ENCODE measurements around the gene RMRP.

RMRP gene

DNA sequence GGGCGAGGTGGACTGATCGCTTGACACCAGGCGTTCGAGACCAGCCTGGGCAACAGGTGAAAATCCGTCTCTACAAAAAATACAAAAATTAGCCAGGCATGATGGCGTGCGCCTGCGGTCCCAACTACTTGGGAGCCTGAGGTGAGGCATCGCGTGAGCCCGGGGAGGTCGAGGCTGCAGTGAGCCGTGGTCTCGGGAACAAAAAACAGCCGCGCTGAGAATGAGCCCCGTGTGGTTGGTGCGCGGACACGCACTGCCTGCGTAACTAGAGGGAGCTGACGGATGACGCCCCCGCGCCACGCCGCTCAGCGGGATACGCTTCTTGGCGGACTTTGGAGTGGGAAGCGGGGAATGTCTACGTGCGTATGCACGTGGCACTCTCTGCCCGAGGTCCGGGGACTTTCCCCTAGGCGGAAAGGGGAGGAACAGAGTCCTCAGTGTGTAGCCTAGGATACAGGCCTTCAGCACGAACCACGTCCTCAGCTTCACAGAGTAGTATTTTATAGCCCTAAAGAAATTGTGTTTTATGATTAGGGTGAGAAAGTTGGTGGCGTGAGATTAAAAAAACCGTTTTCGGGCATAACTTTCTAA lies at the start of gene RMRP:
RMRP (minus strand) TSS at position 474 of the 591 bp plus-strand sequence.
- DNase-seq, result peak; percentile 31 to 99 (median 92)

DNA sequence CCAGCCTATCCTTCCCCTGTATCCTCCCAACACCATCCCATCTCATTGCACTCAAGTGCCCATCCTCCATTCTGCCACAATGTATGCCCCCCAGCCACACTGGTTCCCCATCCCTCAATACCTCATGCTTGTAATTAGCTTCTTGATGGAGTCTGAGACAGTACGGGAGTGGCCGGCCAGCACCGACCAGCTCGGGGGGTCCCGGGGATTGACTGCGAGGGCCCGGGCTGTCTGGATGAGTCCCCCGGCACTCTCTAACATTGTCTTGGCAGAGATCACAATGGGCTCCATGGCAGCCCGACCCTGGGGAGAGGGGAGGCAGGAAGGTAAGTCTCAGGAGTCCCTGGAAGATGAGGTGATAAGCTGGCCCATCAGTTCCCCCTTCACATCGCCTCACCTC lies 49.1 kb upstream of the RMRP start:
- no peak for DNase-seq

DNA sequence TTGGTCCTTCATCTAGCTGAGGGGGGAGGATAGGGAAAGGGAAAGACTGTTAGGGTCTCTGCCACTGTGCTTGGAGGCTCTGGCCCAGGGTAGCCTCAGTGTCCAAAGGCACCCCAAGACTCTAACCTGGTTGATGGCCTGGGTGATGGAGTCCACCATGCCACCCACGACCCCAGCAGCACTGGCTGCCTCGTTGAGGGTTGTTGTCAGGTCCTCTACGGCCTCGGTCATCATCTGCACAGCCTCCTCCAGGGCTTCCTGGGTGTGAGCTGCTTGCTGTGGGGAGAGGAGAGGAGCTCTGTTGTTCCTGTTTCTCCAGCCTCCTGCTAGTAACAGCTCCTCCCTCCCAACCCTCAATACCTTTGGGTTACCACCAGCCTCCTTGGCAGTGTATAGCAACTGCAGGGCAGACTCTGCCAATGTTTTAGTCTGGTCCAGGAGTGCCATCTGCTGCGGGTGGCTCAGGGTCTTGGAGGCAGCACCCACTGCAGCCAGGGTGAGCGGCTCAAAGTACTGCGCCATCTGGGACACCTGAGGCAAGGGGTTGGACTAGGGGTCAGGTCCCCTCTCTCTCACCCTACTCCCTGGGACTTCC lies 48.1 kb upstream of the RMRP start:
- no peak for DNase-seq

DNA sequence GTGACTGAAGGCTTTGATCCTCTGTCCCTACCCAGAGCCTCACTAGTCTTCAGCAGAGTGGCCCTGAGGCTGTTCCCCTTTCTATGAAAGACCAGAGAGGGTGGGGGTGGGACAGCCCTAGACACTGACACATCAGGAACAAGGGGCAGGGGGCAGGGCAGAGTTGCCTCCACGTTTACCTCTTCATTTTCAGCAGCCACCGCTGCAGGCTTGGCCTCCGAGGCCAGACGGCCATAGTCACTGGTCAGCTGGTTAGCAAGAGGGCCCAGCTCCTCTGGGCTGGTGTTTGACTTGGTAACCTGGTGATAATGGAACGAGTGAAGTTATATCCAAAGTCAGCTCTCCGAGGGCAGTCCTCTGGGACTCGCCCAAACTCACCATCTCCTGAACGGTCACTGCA lies 47.6 kb upstream of the RMRP start:
- no peak for DNase-seq

DNA sequence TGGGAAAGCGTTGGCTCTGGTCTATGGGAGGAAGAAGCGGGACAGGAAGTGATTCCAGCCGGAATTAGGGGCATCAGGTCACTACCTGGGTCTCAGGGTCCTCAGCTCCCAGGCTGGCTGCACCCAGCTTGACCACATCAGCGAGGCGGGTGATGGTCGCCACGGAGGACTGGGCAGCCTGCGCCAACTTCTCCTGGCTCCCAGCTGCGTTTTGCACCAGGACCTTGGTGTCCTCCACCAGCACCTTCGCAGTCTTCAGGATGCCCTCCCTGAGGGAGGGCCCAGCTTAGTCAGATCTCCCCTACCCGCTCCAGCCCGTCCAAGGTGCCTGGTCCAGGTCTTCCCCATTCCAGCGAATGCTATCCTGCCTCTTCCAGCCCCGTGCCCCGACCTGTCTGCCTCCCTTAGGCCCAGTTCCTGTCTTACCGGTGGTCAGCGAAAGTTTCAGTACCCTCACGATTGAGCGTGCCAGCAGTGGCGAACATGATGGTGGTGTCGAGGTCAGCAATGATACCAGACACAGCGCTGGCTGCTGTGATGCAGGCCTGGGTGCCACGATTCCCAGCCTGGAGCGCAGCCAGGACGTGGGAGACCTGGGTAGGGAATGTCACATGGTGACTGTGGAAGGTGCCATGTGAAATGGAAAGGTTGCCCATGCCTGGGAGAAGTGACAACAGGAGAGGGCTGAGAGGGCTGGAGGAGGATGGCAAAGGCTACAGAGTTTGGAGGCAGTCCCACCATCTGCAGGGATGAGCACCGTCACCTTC lies 46.3 kb upstream of the RMRP start:
- no peak for DNase-seq

DNA sequence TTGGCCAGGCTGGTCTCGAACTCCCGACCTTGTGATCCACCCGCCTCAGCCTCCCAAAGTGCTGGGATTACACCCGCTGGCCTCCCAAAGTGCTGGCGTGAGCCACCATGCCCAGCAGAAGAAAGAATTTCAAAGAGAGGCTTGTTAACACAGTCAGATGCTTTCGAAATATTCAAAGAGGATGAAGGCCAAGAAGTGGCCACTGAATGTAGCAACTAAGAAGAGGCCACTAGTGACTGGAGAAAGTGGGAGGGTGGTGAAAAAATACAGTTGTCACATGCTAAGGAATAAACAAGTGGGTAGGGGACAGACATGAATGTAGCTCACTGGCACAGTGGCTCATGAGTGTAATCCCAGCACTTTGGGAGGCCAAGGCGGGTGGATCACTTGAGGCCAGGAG lies 44.9 kb upstream of the RMRP start:
- DNase-seq, result no peak

DNA sequence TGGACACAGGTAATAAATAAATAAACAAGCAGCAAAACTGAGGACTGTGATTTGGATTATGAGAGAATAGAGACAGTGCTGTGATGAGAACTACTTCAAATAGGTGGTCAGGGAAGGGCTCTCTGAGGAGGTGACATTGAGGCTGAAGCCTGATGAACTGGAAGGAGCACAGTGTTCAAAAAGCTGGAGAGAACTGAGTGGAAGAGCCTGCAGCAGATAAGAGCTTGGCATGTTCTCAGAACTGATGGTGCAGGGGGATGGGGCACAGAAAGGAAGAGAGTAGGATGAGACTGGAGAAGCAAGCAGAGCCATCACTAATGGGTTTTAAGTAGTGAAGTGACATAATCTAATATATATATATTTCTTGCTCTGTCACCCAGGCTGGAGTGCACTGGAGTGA lies 43.1 kb upstream of the RMRP start:
- no peak for DNase-seq

DNA sequence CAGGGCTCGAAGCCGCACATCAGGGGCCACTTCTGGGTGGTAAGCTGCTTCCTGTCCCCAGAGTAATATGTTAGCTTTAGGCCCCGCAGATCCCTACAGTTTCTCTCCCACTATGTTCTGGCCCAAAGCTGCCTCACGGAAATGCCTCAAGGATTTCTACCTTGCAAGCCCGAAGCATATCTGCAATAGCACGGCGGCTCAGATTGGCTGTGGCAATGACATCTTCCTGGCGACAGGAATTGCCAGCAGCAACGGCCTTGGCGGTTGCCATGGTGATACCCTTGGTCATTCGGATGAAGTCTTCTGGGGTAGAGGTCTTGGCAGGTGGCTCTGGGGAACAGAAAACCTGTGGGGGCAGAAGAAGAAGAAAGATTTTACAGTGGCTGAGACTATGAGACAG lies 42.2 kb upstream of the RMRP start:
- peak in 15 of 51 donors; percentile 4 to 66 (median 22) for DNase-seq

DNA sequence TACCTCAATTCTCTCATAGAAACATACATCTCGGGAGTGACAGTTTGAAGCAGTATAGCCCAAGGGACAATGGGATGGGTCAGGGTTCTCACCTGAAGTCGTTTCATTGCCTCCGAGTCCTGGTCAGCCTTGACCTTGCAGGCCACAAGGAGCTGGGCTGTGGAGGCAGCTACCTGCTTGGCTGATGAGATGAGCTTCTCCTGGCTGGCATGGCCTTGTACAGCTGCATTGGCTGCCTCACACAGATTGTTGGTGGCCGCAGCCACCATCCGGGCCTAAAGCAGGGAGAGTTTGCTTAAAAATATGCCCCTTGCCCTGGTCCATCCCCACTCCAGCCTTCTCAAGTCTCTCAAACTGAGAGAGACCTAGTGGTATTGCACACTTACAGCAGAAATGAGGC lies 40.4 kb upstream of the RMRP start:
- DNase-seq, result no peak

DNA sequence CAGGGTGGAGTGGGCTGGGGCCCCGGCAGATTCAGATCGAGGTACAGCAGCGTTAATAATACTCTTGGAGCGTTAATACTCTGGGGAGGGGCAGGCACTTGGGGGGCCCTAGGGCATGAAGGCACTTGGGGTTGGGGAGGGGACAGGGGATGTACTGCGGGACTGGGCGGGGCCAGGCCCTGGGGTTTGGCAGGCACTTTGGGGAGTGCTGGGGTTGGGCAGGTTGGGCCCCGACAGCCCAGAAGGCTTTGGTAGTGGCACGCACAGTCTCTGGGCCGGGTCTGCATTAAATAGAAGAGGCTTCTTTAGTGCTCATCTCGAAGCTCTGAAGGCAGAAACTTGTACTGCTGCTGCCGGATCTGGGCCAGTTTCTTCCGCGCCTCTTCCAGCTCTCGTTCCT lies 39.7 kb upstream of the RMRP start:
- DNase-seq, result no peak

DNA sequence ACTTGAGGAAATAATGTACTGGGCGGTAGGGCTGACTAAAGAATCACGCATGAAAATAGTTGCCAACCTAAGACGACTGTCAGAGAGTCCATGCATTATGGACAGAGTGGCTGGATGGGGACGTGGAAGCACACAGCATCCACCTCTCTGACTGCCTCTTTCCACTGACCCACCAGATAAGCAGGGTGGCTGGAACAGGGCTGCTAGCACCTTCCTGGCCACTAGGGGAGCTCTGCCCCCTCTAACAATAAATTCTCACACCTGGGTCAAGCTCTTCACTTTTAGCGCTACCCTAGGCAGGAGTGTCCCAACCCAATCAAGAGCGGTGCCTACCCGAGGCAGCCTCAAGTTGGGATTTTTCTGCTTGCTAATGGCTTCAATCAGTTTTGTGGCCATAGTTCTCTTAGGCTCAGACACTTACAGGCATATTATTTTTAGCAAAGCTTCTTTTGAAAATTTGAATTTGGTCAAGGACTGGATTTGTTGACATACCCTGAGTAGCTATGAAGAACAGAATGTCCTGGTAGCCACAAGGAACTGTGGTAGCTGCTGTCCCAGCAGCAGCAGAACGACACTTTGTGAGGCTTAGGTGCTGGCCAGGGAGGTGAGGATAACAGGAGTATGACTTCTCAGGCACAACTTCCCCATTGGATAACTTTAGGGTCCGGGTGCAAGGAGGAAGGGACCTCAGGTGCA lies 38.8 kb upstream of the RMRP start:
- DNase-seq, result peak in 20 of 51 donors; percentile 4 to 37 (median 24)

DNA sequence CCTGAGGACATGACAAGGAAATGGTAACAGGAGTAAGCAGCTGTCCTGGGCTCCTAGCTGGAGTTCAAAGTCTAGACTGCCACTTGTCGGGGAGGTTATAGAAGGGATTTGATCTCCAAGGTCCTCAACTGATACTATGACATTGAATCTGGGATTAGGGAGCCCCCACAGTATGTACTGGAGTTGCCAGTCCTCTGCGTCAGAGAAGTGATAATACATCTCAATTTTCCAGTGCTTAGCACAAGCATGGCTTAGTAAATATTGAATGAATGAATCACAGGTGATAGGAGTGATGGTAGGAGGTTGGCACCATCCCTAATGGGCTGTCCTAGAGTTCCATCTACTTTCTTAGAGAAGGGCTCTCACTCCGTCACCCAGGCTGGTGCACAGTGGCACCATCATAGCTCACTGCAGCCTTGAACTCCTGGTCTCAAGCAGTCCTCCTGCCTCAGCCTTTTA lies 38.2 kb upstream of the RMRP start:
- DNase-seq, result no peak

DNA sequence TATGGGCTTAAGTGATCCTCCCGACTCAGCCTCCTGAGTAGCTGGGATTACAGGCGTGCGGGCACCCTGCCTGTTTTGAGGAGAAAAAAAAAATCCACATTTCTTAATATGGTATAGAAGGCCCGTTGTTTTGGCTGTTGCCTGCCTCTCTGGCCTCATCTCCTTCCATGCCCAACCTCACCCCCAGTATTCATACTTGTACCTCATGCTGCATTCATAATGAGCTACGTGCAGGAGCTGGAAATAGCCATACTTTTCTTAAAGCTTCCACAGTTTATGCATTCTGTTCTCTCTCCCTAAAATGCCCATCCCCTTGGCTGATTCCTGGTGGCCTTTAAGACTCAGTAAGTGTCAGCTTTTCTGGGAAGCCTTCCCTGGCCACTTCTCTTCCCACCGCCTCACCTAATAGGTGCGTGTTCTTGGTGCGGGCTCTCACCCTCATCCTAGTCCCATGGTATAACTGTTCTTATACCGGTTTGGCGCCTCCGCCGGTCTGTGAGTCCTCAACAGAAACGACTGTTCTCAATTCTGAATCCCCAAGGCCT lies 34.0 kb upstream of the RMRP start:
- no peak for DNase-seq

DNA sequence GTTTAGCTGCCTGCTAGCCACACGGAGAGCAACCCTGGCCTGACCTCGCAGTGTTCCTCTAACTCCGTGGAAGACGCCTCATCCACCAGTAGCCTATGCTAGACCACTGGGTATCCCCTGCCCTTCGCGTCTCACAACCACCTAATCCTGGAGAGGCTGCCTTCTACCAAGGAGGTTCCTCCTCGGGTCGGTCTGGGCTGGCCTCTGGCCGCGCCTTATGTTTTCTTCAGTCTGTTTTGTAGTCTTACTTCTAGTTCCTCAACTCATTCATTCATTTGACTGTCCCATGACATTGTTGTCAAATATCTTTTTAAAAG lies 33.5 kb upstream of the RMRP start:
- peak in 1 of 51 donors; percentile 33 for DNase-seq

DNA sequence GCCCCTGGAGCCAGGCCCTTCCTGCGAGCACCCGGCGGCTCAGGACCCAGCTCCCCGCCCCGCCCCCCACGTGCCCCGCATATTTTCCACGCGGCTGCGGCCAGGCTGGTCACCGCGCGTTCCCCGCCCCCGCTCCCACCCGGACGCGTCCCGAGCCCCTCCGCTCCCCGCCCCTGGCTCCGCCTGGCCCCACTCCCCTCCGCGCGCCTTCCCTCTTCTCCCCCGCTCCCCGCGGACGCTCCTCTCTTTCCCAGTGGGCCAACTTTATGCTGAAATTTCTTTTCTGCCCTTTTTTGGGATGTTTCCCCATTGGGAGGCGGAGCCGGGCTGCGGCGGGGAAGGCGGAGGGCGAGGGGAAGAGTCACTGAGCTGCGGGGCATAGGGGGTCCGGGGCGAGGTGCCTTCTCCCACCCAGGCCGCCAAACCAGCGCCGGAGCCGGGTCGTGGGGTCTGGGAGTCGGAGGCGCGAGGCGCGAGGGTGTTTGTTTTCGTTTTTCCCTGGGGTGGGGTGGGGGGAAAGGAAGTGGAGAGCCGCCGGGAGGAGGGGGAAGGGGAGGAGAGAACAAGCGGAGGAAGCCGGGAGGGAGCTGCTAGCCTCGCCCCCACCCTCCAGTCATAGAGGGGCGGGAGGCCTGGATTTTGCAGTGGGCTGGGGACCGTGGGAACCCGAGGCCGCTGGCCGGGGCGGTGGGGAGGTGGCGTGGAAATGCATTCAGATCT lies 33.0 kb upstream of the RMRP start:
- DNase-seq, result peak in 30 of 51 donors; percentile 9 to 66 (median 34)

DNA sequence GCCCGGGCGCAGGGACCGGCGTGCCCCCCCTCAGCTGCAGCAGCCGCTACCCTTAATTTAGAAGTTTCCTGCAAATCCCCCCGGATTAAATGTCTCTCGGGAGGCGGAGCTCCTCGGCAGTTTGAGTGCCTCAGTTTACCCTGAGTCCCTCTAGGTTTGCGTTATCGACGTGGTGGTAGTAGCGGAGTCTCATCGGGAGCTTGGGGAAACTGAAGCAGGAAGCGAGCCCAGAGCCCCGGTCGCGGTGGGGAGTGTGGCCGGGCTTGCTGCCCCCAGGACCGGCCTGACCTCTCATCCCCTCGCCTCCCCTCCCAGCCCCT lies 32.4 kb upstream of the RMRP start:
- DNase-seq, result peak in 1 of 51 donors; percentile 13

DNA sequence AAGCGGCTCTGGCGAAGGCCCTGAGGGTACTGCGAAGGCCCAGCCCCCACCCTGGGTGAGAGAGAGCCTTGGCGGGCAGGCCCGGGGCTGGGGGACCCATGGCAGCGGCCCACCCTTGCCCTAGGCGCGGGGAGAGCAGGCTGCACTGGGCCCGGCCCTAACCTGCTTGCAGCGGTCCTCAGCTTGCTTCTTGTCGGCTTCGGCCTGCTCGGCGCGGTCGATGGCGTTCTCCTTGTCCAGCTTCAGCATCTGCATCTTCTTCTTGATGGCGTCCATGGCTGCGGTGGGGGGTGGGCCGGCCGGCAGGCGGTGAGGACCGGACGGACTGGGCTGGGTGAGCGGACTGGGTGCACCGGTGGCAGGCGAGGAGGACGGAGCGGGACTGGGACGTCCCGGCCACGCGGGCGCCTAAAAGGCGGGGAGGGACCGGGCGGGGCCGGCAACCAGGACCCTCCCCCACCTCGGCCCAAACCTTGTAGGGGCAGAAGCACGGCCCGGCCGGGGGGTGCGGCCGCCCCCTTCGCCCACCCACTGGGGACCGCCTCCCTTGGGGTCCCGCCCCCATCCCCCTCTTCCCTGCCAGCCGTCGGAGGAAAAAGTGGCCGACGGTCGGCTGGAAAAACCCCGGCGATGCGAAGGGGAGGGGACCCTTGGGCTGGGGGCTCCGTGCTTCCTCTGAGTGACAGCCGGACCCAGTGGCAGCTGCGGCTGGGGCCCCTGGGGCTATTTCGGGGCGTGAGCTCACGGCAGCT lies 31.9 kb upstream of the RMRP start, which contains the start of gene TPM2:
TPM2 (minus strand) TSS at position 384 of the 752 bp plus-strand sequence; CDS start at position 276, 108 bp downstream.
- no peak for DNase-seq

DNA sequence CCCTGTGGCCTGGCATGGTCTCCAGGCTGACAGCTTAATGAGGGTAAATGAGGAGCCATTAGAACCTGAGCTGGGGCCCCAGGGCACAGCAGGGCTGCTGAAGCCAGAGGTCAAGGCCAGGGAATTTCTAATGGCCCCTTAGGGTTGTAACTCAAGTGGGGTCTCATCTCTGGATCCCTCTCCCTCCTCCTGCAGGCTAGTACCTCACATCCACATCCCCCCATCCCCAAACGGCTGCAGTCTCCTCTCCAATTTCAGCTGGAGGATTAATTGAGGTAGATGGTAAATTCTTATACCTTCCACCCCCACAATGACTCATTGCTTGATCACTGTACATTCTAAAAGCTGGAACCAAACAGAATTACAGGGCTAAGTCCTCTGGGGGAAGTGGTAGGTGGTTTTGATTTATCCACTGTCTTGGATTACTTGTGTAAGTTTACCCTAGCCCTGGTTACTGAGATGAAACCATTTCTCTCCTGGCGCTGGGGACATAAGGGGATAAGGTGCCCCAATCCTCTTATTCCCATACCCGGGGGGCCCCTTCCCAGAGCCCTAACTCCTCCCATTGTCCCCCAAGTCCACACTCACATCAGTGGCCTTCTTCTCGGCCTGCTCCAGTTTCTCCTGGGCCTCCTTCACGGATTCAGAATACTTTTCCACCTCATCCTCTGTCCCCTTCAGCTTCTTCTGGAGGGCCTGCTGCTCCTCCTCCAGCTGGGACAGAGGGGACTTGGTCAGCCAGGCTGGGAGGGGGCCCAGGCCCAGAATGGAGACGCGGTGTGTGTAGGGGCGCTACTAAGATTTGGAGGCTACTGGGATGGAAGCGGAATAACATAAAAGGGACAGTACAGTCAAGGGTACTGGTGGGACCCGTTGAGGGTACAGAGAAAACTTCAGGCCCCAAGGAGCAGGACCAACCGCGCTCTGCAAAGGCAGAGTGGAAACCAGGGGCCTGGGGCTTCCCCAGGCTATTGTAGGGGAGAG lies 31.0 kb upstream of the RMRP start:
- DNase-seq, result peak in 1 of 51 donors; percentile 3

DNA sequence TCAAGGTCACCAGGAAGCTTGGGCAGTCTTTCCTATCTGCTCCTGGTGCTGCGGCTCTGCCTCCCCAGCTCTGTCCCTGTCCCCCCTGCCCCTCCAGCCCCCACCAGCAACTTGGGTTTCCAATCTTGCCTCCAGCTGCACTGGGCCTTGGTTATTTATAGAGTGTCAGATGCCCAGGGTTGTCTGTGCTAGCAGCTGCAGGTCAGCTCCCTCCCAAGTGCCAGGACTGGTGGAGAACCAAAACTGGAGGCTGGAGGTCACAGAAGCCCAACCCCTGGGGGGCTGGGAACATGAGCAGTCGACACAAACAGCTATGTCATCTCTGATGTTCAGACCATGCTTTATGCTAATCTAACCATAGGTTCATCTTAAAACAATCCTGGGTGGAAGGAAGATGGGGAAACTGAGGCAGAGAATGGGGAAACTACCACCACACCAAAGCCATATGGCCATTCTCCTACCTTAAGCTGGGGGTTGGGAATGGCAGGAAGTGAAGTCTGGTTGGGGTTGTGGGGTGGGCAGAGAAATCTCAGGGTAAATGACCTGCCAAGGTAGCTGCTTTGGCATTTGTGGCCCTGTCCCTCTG lies 30.2 kb upstream of the RMRP start:
- DNase-seq, result no peak
